CD4-positive, alpha-beta T cell treated with Interleukin-6 at 100 ng/mL for 8 hours (primary cell): Measurements from ENCODE around the gene HOXA5.

ENCODE experiments used
- DNase-seq: peaks from one replicate; pipeline ENCODE4 v3.0.0-alpha.2; 2020; ENCODE audit warnings: mixed read lengths, low spot score

Gene HOXA5

GRCh38 chr7:27106181-27106900 is 37.1 kb downstream of the HOXA5 start:
- DNase-seq, result no peak

- DNase-seq, result no peak
Measured at GRCh38 chr7:27105301-27106031, 38.0 kb downstream of the HOXA5 start.

DNA sequence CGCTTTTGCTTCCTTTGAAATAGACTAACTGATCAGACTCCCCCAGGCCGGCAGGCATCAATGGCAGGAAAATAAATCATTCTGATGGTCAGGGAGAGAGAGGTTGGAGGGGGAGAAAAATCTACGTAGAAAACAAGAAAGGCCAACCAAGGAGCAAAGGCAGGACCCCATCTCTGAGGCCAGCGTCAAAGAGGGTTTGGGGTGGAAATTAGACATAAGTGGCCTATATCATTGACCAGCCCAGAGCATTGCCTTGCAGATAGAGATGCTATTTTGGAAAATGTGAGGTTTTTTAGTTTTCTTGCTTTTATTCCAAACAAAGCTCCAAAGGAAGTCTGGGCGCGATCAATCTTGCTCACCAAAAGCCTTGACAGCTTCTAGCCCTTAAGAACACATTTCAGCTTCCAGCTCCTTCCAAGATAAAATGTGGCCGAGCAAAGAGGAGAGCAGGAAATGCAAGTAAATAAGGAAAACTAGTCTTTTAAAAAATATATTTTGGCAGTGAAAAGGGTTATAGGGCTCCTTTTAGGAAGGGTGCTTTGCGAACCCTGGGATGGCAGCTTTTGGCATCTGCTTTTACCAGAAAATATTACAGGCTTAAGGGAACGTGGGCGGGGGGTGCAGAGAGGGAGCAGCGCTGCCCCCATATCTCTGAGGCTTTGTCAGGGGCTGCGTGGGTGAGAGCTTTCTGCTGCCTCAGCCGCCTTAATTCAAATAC is 39.0 kb downstream of the HOXA5 start:
- DNase-seq, result no peak

GRCh38 chr7:27103489-27104226 is 39.8 kb downstream of the HOXA5 start:
- DNase-seq, result no peak

DNA sequence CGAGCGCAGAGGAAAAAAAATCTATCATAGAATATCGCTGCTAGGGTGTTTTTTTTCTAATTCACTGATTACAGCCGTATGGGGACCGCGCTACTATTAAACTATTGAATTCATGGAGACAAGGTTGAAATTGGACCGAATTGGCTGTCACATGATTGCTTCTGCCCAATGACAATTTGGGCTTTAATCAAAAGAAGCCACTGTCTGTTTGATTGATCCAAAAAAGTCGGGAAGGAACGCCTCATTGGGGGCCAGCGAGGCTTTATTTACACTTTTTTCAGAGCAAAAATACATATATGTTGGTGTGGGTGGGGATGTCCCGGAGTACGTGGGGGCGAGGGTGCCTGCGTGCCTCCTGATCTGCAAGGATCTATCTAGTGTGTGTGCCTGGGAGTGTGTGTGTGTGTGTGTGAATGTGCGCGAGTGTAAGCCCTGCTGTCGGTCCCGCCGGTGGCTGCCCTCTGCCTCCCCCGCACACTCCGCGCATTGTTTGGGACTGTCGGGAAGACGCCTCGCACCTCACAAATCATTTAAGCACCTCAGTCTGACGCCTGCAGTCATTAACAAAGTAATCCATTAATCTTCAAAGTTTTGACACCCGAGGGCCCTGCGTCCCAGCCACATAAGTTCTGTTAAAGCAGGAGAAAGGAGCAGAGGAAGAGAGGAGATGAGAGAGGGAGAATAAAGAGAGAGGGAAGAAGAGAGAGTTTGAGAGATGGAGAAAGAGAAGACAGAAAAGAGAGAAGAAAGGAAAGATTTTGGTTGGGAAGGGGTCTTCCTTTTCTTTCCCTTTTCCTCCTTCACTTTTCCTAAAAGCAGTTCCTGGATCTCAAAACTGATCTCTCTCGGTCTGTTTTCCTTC is 40.7 kb downstream of the HOXA5 start, which contains the start of gene HOXA2:
HOXA2 (minus strand) TSS at position 103 of the 862 bp plus-strand sequence. CDS start 183 bp downstream, outside the sequence.
- no peak for DNase-seq

DNA sequence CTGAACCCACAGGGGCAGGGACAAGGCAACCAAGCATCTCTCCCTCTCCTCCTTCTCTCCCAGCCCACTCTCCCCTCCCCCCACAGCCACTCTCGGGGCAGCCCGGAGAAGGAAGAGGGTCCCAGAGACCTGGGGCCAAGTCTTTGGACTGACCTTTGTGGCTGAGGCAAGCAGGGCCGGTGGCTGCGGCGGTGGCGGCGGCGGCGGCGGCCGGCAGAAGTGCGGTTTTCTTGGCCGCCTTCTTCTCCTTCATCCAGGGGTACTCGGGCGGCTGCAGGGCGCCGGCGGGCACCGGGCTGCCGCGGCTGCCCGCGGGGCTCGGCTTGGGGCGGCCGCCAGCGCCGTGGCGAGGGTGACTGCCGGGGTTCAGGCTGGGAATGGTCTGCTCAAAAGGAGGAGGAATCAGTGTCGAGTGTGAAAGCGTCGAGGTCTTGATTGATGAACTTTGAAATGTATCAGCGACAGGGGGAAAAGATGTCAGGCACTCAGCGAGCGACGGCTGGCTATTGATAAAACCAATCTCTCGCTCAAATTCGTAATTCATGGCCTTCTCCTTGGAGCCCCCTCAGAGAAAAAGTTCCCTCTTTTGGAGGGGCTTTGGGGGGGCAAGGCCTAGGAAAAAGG is 41.4 kb downstream of the HOXA5 start:
- DNase-seq, result no peak

GRCh38 chr7:27101171-27101956 is 42.1 kb downstream of the HOXA5 start:
- no peak for DNase-seq

DNA sequence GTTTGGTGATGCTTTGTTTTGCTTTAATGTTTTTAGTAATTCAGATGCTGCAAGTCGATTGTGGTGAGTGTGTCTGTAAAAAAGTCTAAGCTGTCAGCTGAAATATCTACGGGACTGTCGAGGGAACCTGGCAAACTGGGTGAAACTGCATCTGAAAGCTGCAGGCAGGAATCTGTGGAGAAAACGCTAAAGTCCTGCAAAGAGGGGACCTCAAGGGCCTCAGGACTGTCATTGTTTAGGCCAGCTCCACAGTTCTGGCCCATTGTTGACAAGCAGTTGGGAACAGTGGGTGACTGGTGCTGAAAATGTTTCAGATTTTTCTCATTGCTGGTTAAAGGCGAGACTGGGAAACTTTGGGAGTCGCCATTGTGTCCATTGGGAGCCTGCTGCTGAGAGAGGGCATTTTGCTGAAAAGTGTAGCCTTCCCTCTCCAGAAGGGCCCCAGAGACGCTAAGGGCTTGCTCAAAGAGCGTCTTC is 42.7 kb downstream of the HOXA5 start:
- no peak for DNase-seq

DNA sequence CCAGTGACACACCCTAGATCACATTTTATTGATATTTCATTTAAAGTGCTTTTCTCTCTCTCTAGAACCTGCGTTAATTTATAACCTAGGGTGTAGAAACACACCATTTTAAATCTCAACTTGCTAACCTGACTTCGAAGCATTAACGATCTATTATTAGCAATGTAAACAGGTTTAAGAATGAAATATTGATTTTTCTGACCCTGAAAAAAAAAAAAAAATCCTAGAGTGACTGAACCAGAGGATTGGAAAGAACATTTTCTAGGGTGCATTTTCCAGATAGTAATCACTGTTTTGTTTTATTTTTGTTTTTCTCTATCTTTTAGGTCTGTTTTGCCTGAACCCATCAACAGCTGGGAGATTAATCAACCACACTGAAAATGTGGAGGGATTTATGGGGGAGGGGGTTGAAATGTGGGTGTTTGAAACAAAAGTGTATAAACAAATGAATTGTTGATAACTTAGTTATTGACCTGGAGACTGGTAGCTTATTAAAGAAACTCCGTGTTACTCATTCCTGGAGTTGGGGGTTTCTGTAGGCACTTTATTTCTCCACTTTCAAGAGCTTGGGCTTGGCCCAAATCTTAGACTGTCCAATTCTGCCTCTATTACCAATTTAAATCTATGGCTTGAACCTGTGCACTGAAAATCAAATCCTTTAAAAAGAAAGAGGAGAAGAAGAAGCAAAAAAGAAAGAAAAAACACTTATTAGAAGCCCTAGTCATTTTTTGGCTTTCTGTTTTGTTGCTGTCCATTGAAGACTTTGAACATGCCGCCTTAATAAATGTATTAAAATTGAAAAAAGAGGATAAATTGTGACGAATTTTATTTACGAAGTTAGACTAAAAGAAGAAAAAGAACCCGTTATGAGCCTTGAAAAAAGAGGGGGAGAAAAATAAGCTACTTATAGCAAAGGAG is 43.8 kb downstream of the HOXA5 start:
- no peak for DNase-seq

DNA sequence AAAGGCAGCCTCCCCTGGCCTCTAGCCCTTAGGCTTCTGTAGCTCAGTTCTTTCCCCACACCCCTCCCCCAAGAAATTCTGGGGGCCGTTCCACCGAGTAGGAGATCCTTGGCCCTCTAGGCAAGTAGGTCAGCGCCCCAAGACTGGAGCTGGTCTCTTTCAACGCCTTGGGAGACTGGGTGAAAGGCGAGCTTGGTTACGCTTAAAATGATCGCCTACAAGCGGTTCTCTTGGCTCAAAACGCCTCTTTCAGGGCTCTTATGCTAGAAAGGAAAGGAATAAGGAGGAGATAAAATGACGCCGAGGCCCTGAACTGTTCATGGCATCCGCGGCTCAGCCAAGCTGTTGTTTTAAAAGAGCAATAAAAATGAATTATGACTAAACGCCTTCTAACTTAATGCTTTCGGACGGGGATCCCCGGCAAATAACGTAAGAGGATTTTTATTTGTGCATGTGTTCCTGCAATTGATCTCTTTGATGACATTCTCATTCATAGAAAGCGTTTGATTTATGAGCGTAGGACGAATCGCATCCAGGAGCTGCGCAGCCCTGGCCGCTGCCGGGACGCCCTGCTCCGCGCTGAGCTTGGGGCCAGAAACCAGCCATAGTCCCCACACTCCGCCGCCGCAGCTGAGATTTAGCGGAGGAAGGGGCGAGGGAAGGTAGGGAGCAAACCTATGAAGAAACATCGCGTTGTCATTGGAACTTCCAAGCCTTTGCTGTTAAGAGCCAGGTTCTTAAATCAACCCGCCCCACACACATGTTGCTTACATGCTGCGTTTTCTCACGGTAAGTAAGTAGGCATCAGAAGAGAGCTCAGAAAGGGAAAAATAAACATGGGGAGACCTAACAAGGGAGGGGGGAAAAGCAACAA is 44.7 kb downstream of the HOXA5 start:
- no peak for DNase-seq

DNA sequence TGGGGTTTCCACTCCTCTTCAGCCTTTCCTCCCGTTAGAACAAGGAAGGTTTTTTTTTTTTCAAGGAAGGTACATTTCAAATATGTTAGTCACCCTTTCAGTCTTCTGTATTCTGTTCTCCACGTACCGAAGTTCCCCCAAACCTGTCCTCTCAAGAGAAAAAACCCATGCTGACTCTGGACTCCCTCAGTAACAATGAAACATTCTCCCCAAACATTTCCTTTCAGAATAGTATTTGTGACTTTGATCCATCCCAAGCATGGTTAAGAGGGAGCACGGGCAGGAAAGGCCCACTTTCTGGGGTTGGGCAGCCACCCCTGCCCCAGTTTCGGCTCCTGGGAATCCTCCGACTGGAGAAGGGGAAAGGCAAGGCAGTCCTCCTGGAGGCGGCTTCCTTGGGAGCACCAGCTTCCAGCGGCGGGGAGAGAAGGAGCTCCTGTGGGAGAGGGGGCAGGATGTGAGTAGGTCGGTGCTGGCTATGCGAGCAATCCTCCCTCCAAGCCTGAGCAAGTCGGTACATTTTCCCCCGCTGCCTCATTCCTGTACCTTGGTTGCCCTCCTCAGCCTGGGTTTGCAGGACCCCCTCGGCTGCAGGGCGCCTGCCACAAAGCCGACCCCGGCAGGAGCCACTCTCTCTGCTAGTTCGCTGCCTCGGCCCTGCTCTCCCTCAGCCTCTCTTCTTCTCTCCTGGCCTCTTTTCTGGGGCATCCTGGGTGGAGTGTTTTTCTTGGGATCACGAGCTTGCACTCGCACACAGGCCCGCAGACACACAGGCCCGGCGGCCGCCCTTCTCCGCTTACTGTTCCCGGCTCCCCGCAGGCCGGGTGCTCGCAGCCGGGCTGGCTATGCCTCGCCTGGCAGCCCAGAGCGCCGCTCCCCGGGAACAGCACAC is 45.5 kb downstream of the HOXA5 start:
- DNase-seq, result no peak

GRCh38 chr7:27096768-27097514 is 46.5 kb downstream of the HOXA5 start:
- DNase-seq, result no peak

- peak; percentile 74 for DNase-seq
Measured at GRCh38 chr7:27095897-27096767, 47.3 kb downstream of the HOXA5 start, which contains the start of gene HOXA1. TSS of gene HOXA1 (minus strand) at chr7:27096000. CDS start at chr7:27095912, 88 bp downstream.

DNA sequence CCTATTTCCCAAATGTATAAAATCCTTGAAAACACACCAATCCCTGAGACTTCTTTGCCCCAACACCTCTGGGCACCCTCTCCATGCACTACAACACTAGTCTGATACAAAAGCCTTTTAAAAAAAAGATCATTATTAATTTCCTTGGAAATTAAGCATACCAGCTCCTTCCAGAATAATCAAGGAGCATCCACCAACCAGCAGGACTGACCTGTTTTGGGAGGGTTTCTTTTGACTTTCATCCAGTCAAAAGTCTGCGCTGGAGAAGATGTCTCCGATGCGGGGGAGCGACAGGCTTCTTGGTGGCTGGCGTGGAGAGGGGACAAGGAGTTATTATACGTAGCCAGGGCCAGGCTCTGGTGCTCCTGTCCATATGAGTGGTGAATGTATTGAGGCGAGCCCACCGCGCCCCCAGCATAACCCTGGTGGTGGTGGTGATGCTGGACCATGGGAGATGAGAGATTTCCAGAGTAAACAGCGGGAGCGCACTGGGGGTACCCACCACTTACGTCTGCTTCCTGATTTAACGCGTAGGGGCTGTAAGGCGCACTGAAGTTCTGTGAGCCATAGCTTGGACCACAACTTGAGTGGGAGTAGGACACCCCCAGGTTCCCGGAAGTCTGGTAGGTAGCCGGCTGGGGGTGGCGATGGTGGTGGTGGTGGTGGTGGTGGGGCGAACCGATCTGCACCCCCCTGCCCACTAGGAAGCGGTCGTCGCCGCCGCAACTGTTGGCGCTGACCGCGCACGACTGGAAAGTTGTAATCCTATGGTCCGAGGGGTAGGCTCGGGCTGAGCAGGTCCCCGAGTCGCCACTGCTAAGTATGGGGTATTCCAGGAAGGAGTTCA is 48.2 kb downstream of the HOXA5 start:
- no peak for DNase-seq
